GM15510 (cell line): Measurements from ENCODE around the gene CCDC9.

Experiments used
- POLR2A ChIP-seq: IDR thresholded peaks from 3 replicates; pipeline ENCODE4 v1.6.1; 2011; ENCODE audit warnings: borderline replicate concordance; ENCODE audit not compliant: insufficient read length; ENCODE audit errors: extremely low read depth

The CCDC9 gene

DNA sequence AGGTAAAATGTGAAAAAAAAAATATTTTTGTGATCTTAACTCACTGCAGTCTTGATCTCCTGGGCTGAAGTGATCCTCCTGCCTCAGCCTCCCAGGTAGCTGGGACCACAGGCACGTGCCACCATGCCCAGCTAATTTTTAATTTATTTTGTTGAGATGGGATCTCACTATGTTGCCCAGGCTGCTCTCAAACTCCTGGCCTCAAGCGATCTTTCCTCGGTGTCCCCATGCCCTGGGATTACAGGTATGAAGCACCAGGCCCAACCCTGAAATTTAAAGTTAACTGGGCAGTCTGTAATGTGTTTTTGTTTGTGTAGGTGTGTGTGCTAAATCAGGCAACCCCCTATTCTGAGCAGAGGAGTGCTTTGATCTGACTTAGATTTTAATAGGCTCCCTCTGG lies 50.0 kb downstream of the CCDC9 start:
- TF ChIP-seq POLR2A = no peak

DNA sequence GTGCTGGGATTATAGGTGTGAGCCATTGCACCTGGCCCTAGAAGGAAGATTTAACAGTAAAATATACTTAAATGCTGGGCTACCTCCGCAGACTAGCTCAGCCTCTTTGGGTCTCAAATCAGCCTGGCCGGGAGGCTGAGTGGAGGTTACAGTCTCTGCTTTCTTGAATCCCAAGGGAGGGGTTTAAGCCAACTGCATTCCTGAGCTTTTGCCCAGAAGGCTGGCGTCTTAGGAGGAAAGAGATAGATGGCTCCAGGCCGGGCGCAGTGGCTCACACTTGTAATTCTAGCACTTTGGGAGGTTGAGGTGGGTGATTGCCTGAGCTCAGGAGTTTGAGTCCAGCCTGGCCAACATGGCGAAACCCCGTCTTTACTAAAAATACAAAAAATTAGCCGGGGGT lies 52.7 kb downstream of the CCDC9 start:
- no peak for TF ChIP-seq POLR2A

DNA sequence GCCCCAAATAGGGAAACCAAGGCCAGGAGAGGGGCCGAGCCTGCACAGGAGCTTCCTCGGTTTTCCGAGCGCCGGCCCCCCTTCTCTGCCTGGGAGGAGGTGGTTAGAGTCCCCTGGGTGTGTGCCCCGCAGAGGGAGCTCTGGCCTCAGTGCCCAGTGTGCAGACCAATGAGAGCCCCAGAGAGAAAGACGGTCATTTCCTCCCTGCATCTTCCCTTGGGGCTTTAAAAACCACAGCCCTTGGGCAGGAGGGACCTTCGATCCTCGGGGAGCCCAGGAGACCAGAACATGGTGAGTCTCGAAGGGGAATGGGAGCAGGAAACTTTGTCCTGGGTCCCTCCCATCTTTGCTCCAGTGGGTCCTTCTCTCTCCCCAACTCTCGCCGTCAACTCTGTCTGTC lies 53.3 kb downstream of the CCDC9 start, which contains the start of gene C5AR1:
Gene C5AR1 (plus strand): TSS at position 254 of the 400 bp plus-strand sequence. CDS start 35 bp downstream, at position 289.
- no peak for TF ChIP-seq POLR2A

DNA sequence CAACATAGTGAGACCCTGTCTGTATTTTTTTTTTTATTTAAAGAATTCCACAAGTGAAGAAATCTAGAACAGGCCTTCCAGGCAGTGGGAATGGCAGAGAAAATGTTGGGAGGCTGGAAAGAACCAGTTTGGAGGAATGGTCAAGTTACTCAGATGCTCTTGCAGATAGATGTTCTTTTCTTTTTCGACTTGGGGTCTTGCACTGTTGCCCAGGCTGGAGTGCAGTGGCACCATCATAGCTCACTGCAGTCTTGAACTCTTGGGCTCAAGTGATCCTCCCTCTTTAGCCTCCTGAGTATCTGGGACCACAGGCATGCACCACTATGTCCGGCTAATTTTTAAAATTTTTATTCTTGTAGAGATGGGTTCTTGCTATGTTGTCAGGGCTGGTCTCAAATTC lies 54.0 kb downstream of the CCDC9 start:
- no peak for TF ChIP-seq POLR2A

DNA sequence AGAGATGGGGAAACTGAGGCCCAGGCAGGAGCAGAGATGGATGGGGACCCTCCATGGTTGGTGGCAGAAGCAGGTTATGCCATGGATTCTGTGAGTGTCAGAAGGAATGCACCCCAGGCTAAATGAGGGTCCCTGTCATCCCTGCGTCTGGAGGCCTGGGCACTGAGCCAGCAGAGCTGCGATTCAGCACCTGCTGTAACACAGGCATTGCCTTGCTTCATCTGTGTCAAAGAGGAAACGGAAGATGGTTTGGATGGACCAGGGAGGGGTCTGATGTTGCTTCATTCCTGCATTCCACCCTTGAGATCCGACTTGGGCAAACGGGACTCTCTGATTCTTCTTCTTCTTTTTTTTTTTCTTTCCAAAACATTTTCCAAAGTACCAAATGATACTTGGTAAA lies 54.5 kb downstream of the CCDC9 start:
- TF ChIP-seq POLR2A = no peak

DNA sequence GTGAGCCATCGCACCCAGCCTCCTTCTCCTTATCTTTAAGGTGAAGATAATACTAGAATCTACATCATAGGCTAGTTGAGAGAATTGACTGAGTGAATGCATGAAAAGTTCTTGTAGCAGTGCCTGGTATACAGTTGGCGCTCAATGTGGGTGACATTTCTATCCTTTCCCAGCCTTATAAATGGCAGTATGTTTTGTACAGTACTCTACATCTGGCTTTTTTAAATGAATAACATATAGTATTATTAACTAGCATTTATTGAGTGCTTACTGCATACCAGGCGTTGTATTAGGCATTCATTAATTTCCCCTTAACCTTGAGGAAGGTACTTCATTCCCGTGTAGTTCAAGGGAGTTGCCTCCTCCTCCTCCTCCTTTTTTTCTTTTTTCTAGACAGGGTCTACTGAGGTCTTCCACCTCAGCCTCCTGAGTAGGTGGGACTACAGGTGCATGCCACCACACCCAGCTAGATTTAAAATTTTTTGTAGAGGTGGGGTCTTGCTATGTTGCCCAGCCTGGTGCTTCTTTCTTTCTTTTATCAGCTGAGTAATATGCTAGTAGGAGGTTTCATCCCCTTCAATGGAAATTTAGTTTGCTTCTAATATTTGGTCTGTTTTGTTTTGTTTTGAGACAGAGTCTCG lies 56.2 kb downstream of the CCDC9 start:
- no peak for TF ChIP-seq POLR2A

DNA sequence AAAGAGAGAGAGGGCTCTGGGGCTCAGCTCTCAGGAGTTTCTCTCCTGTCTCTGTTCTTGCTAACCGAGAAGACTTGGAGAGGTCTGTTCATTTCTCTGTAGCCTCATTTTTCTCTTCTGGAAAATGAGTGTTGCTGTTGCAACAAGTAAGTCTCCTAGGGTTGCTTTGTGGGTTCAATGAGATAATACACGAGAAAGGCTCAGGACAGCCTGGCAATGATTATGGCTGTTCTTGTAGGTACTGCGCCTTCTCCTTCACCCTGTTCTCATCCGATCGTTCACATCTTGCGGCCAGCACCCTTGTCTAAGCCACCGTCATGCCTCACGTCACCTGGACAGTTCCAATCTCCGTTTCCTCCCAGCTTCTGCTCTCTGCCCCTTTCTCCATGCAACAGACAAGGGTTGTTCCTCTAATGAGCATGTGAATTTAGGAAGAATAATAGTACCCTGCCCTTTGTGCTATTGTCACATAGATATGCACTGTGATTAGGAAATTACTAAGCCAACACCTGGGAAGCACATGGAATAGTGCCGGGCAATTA lies 57.5 kb downstream of the CCDC9 start:
- TF ChIP-seq POLR2A = no peak

DNA sequence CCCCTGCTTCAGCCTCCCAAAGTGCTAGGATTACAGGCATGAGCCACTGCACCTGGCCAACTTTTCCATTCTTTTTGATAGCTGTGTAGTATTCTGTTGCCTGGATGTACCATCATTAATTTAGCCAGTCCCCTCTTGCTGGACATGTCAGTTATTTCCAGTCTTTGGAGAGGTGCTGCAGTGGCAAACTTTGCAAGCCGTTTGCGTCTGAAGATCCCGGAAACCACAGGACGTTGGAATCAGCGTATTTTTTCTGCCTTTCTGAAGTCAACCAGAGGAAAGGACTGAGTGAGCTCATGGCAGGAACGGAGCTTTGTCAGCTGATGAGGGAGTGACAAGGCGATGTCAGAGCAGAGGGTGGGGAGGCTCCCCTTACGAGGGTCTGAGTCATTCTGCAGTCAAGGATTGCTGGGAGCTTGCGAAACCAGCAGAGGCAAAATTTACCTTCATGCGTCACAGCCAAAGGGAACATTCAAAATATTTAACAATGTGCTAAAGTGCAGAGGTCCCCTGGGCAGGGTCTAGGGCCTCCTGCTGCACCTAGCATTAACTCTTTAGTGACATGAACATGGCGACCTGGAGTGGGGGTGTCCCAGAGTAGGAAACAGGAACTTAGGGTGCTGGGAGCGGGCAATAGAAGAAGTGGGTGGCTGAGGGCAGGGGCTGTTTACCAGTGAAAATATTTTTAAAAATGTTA lies 58.9 kb downstream of the CCDC9 start:
- no peak for TF ChIP-seq POLR2A

DNA sequence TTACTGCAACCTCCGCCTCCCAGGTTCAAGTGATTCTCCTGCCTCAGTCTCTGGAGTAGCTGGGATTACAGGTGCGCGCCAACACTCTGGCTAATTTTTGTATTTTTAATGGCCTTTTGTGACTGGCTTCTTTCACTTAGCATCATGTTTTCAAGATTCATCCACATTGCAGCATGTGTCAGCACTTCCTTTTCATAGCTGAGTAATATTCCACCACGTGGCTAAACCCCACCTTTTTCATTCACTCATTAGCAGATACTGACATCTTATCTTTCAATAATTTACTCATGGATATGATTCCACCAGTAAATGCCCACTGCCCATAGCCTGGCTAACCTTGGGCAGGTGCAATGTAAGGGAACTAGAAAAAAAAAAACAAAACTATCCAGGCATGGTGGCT lies 60.2 kb downstream of the CCDC9 start:
- TF ChIP-seq POLR2A = no peak

DNA sequence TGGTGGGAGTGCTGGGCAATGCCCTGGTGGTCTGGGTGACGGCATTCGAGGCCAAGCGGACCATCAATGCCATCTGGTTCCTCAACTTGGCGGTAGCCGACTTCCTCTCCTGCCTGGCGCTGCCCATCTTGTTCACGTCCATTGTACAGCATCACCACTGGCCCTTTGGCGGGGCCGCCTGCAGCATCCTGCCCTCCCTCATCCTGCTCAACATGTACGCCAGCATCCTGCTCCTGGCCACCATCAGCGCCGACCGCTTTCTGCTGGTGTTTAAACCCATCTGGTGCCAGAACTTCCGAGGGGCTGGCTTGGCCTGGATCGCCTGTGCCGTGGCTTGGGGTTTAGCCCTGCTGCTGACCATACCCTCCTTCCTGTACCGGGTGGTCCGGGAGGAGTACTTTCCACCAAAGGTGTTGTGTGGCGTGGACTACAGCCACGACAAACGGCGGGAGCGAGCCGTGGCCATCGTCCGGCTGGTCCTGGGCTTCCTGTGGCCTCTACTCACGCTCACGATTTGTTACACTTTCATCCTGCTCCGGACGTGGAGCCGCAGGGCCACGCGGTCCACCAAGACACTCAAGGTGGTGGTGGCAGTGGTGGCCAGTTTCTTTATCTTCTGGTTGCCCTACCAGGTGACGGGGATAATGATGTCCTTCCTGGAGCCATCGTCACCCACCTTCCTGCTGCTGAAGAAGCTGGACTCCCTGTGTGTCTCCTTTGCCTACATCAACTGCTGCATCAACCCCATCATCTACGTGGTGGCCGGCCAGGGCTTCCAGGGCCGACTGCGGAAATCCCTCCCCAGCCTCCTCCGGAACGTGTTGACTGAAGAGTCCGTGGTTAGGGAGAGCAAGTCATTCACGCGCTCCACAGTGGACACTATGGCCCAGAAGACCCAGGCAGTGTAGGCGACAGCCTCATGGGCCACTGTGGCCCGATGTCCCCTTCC lies 63.9 kb downstream of the CCDC9 start:
- no peak for TF ChIP-seq POLR2A
